HG03558 (cell line): ENCODE measurements around the gene PLD4.
"Not testable (repeated sequence)": the region's sequence is repeated elsewhere in the genome, so short reads cannot be mapped to it uniquely, and the experiment has no call there.

Source experiments
- ATAC-seq: cut with Tn5 transposase; IDR thresholded peaks from one replicate; pipeline ENCODE4 v1.9.1; 2021; ENCODE audit warnings: moderate number of reproducible peaks; ENCODE audit not compliant: unreplicated experiment; ENCODE audit errors: extremely low read depth

The PLD4 gene

DNA sequence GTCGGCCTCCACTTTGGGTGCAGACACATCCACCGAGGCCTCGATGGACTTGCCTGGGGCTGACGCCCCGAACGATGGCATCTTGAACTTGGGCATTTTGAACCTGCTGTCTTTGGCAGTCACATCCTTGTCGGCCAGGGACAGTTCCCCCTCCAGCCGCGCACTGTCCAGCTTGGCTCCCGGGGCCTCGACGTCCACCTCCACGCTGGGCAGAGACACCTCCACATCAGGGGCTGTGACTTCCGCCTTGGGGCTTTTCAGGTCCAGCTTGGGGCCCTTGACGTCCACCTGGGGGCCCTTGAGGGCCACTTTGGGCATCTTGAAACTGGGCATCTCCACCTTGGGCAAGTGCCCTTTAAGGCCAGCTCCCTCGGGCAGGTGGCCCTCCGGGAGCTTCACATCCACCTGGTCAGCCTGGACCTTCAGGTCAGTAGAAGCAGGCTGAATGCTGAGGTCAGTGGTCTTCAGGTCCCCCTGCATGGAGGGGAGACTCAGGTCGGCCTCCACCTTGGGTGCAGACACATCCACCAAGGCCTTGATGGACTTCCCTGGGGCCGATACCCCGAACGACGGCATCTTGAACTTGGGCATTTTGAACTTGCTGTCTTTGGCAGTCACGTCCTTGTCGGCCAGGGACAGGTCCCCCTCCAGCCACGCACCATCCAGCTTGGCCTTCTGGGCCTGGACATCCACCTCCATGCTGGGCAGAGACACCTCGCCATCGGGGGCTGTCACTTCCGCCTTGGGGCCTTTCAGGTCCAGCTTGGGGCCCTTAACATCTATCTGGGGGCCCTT, 27.4 kb downstream of the PLD4 start:
- not testable (repeated sequence) for ATAC-seq

DNA sequence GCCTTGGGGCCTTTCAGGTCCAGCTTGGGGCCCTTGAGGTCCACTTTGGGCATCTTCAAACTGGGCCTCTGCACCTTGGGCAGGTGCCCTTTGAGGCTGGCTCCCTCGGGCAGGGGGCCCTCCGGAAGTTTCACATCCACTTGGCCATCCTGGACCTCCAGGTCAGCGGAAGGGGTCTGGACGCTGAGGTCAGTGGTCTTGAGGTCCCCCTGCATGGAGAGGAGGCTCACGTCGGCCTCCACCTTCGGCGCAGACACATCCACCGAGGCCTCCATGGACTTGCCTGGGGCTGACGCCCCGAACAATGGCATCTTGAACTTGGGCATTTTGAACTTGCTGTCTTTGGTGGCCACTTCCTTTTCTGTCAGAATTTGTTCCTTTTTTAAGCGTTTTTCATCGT, 28.4 kb downstream of the PLD4 start:
- ATAC-seq, result no peak

DNA sequence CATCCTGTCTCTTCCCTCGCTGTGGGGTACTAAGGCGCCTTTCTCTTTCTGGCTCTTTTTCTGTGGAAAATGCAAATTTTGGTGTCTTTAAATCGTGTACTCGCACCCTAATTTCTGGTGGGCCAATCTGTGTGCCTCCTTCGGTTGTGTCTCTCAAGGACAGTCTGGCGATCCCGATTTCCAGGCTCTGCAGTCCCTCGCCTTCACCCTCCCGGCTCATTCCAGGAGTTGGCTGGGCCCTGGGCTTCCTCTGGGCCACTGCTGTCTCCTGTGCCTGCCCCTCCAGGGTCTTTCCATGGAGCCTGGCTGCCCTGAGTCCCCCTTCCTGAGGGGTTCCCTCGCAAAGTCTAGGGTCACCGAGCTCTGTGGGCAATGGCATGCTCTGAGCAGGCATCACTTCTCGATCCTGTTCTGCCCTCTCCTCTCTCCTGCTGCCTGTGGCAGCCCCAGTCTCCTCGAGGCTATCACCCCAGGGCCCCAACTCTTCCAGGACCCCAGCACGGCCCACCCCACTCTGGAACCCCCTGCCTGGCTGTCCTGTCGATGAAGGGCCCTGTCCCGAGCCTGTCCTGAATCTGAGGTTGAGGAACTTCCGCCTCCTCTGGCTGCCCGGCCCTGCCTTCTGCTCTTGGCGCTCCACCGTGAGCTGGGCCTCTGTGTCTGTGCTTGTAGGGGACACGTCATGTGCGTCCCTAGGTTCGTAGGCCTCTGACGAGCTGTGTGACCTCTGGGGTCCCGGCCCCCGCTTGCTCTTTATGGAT, 29.4 kb downstream of the PLD4 start:
- ATAC-seq, result no peak

DNA sequence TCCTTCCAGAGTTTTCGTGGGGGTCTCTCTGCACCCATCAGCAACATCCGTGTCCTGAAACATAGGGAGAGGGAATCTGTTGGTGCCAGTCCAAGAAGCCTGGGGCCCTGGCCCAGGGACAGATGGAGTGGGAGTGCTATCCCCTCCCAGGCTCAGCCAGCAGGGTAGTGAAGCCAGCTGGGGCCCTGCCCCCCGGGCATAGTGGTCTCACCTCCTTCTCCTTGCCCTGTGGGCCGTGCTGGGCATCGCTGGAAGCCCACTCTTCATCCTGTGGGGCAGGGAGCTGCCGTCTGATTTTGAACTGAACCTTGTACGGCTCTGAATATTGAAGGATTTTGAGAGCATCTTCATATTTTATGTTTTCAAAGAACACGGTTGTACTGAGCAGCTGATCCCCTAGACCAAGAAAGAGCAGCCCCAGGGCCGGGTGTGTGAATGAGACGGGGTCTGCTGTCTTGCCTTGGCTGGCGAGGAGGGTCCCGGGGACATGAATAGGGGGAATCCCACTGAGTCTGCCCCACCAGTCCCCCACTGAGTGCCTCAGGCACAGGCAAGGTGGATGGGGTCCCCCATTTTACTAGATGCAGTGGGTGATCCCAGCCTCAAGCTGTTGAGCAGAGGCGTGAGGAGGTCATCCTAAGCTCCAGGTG, 30.2 kb downstream of the PLD4 start:
- ATAC-seq, result no peak

DNA sequence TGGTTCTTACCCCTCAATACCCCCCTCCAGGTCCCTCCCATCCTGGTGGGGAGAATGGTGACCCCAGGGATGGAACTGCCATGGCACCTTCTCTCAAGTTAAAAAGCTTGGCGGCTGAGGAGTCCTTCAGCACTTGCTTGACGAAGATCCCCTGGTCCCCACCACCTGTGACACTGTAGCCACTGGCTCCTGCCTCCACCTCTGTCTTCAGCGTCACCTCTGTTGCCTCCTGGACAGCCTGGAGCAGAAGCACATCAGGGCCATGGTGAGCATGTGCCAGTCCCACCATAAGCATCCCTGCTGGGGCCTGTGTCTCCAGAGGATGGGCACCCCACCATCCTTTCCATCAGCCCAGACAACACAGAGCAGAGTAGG, 30.7 kb downstream of the PLD4 start:
- ATAC-seq, result no peak

DNA sequence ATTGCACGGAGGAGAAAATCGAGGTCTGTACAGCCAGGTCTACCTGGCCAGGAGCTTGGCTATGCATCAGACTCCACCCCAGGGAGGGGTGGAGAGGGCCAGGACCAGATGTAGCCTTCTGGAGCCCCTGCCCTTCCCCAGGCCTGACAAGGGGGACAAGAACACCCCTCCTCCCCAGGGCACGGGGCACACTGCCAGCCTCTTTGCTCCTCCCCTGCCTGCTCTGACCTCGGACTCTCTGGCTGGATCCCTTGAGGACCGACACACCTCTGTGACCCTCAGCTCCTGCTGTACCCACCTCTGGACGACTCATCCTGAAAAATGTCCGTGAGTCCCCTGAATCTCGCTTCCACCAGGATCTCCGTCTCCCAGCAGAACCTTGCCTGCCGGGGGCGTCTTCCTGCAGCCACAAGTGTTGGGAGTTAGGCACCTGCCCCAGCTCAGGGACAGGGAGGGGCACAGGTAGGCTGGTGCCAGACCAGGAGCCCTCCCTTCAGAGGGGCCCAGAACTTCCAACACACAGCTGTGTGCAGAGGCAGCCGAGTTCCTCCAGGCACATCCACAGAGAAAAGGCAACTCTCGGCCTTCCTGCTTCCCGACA, 31.7 kb downstream of the PLD4 start:
- ATAC-seq, result no peak

DNA sequence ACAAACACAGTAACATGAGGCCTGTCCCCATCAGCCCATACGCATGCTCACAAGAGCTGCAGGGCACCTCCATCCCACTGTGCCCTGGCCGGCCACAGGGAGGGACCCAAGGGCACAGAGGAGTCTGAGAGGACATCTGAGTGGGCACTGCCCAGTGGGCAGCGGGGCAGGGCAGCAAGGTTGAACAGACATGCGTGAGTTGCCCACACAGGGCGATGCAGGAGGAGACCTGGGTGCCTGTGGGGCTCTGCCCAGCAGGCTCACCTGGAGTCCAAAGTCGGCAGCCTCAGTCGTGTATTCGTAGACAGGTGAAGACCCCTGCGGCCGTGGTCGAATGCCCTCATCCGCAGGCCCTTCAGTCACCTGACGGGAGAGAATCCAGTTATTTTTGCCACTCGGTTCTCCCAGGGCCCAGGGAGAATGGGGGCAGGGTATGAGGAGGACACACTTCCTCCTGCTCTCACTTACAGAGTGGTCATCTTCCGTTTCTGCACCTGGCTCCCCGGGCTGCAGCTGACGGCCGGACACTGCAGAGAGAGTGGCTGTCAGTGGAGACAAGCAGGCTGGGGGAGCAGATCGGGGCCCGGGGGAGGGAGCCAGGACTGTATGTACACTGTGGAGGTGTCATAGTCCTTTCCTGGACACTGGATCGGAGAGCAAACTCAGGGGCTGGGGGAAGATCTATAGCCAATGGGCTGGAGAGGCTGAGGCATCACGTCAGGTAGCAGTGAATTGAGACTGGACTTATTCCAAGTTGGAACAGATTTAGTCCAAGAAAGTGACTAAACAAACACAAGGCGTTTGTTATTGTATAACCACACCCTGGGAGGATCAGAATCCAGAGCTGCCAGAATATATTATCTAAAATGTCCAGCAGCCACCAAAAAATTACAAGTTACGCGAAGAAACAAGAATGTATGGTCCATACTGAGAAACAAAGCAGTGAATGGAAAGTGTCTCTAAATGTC, 32.8 kb downstream of the PLD4 start:
- no peak for ATAC-seq

DNA sequence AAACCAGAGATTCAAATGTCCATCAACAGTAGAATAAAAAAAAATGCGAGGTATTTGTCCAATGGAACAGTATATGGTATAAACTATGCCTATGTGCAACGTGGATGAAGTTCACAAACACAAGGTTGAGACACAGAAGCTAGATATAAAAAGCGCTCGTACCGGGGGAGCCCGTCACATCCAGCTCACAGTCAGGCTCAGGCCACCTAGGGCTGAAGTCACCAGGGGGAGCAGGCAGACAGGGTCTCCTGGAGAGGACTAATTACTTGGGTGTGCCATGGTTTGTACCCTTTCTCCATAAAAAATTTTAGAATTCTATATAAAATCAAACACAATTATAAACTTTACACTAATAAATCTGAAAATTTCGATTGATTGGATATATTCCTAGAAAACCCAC, 39.9 kb downstream of the PLD4 start:
- no peak for ATAC-seq

DNA sequence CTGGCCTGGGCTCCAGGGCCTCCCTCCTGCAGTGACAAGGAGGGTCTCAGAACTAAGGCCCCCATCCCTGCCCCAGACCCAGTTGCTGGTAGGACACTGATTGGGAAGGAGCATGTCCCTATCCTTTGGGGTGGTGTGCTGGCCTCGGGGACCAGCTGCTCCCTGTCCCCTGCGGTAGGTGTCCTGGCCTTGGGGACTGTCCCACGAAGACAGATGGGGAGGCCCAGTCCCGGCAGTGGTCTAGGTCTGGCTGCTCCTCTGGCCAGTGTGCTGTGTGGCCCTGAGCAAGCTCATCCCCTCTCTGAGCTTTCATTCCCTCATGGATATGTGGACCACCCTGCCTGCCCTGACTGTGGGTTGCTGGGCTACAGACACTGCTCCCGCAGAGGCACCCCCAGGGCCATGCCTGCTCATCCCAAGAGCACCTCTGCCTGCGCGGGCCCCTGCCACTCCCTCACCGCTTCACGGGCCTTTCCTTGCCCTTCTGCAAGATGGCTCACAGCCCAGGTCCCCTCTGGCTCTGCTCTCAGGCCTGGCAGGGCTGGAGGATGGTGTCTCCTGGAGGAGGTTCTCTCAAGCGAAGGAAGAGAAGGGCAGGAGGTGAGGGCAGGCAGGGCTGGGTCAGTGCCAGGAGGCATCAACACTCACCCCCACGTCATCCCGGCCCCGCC, 41.0 kb downstream of the PLD4 start:
- no peak for ATAC-seq

DNA sequence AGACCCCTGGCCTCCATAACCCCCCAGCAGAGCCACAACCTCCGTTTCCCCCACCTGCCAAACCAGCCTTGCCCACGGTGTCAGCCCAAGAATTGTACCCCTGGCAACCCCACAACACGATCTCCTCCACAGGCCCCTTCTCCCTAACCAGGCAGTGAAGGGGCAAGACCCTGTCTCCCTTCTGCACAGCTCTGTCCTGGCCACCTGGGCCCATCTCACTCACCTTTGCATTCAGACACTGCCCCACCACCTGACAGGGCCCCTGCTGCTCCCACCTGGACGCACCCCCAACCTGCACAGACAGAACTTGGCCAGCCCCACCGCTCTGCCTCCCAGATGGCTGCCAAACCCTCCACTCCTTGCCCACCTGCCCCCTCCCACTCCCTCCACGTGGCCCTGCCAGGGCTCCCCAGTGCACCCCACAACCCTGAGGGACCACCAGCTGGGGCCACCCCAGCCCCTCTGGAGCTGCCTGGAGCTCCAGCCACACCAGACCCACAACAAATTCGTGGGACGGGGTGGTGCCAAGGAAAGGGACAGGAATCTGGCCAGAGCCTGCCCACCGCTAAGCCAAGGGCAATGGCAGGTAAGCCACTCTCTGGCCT, 41.7 kb downstream of the PLD4 start:
- no peak for ATAC-seq

DNA sequence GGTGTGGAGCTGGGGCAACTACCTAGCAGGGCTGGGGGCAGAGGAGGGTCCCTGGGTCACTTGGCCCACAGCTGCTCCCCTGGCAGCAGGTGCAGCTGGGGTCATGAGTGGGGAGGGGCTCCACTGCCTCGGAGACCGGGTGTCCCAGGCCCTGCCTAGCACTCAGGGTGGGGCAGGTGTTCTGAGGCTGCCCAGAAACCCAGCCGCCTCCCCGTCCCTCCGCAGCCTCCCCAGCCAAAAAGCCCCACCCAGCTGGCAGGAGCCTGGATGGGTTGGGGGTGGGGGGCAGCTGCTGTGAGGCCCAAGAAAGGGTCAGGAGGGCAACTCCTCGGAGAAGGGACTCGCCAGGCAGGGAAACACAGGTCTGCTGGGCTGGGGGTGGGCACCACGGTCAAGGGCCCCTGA, 42.3 kb downstream of the PLD4 start:
- ATAC-seq, result no peak

DNA sequence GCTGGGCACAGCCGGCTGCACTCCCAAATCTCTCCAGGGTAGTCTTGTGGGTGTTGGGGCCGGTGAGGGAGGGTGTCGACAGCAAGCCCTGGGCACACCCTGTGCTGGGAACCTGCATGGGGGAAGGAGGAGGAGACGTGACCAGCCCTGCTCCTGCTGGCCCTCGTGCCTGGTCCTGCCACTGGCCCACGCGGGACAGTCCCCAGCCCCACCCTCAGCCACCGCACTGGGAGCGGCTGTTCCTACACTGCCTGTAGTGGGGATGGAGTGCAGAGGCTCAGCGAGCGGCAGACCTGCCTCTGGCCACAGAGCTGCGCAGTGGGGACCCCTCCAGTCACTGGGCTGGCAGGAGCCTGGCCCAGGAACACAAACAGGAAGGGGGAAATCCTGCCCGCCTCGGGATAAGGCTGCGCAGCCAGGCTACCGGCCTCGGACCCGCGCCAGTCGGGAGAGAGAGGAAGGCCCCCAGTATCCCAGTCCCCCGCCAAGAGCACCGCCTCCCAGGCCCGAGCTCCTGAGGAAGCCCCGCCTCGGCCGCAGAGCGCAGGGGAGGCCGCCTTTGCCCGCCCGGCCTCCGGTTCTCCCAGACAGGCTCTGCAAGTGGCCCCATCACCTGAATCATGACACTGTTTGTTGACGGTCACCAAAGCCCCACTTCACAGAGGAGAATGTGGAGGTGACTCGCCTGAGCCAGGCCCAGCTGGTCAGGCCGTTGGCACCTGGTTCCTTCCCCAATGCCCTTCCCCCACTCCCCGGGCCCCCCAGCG, 42.9 kb downstream of the PLD4 start:
- ATAC-seq, result no peak

DNA sequence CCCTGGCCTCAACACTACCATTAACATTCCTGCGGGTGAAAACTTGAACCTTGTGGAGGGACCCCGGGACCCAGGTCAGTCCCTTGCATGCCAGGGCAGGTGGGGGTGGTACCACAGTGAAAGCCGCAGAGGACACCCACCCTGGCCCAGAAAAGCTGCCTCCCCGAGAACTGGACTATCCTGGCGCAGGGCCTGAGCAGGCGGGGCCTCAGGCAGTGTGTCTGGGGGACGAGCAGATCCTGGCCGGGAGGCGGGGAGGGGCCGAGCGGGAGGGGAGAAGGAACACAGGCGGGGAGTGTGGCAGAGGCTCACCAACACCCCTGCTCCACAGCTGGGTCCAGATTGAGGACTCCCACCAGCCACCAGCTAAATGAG, 43.5 kb downstream of the PLD4 start:
- no peak for ATAC-seq

DNA sequence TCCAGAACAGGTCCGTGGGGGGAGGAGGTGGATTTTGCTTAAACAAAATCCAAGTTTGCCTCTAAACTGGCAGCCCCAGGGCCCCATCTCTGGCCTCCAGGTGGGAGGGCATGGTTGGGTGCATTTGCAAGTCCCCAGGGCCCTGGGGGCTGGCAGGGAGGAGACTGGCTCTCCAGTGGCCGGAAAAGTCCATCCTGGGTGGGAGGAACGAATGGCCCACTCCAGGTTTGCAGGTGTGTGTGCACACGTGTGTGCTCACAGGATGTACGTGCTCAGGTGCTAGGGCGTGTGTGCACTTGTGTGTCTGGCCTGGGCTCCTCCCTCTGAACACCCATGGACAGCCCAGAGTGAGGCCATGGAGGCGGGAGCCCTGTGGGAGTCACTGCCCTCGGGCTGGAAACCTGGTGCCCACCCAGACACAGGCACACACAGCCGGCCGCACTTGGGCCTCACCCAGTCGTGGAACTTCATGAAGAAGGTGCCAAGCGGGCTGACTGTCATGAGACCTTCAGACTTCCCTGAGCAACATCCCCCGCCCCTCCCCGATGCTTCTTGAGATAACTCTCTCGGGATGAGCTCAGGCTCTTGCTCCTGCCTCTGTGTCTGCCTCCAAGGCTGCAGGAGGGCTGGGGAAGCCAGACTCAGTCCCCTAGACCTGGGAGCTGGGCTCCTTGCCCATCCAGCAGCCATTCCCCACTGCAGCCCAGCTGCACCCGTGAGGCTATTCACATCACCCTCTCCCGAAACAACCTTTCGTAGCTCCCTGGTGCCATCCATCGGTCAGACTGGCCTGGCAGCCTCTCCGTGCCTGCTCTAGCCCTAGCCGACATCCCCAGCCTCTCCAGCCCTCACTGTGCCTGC, 44.1 kb downstream of the PLD4 start:
- ATAC-seq, result no peak

DNA sequence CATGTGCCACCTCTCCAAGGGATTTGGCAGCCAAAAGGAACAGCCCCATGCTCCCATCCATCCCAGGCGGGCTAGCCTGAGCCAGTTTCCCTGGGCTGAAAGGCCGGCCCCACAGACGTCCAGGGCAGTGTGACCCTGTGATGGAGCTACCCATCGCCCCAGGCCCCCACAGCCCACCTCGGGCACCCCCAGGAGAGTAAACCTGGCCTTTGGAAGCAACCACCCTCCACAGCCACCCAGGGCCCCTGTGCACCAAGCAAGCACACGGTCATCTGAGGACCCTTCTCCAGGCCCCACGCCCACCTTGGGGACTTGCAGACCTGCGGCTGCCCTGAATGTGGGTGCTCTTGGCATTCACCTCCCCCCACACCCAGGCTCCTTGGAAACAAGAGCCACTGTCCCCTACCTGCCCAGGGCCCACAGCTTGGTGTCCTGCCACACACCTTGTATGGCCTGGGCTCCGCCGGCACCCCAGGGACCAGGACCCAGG, 45.1 kb downstream of the PLD4 start:
- no peak for ATAC-seq

DNA sequence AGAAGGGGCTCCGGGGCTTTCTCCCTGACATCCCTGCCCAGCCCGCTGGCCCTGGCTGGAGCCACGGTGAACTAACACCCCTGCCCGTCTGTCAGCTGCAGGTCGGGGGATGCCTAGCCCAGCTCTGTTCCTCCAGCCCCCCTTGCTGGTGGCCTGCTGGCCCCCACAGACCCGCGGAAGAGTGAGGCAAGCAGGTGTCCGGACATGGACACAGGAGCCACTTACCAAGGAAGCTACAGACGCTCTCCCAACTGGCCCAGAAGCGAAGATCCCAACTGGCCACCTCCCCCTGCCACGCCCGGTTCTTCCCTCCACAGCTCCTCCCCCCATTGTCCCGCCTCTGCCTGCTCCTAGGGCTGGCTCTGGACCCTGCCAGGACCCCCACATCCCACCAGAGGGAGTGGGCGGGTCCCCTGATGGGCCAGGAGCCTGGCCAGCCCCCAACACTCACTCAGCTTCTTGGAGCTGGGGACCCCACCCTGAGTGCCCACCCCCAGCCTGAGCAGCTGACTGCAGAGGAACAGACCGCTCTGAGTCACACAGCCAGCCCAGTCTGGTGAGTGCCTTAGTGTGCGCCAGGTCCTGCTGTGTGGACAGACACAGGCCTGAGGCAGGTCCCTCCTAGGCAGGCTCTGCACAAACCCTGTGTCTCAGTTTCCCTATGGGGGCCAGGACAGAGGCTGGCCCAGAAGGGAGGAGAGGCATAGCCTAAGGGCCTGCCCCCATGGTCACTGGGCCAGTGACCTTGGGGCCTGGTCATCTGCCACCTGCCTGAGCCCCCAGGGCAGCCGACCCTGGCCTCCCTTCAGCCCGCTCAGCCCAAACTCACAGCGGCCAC, 45.8 kb downstream of the PLD4 start:
- ATAC-seq, result no peak
